ENCODE measurements around the gene SLC3A2. TPM values are rescaled to one million over a fixed set of nuclear protein-coding genes. Genes with fewer than 3 reads are reported as not detected.

The SLC3A2 gene
- total and polyA plus RNA-seq, 2 of the 13 experiments (the other 11 are each of a cell fraction or from before 2014, with no cell fraction given) = 213 to 226 TPM

DNA sequence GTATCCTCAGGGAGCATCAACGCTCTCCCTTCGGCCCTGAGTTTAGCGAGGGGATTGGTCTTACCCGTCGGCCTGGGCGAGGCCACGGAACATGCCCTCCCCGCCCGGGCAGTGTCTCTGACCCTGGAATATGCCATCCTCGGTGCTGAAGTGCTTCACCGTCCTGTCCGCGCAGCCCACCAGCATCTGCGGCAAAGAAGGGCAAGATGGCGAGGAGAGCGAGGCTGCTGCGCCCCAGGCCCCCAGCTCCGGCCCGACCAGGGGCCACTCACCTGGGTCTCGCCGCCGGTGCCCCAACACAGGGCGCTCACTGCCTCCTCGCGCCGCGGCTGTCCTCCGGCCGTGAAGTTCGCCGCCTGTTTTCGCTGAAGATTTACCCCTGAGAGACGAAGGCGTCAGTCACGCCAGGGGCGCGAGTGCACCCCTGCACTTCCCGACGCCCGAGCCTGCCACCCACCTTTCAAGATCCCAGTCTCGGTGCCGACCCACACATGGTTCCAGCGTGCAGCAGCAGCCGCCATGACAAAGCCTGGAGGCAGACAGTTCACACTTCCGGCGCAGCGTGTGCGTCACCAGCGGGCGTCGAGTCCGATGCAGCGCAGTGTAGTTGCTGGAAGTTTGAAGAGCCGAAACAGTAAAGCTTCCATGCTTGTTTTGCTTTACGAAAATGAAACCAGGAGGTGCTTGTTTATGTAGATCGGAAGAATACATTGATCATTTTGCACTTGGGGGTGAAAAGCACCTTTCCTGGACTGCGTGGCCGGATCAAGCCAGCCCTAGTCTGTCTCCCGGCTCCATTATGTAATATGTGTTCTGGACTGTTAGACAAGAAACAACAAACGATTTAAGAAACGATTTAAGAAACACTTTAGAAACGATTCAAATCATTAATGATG is 41.4 kb upstream of the SLC3A2 start, which contains the start of gene WDR74 (continued):
- TF ChIP-seq, protein P1, sequence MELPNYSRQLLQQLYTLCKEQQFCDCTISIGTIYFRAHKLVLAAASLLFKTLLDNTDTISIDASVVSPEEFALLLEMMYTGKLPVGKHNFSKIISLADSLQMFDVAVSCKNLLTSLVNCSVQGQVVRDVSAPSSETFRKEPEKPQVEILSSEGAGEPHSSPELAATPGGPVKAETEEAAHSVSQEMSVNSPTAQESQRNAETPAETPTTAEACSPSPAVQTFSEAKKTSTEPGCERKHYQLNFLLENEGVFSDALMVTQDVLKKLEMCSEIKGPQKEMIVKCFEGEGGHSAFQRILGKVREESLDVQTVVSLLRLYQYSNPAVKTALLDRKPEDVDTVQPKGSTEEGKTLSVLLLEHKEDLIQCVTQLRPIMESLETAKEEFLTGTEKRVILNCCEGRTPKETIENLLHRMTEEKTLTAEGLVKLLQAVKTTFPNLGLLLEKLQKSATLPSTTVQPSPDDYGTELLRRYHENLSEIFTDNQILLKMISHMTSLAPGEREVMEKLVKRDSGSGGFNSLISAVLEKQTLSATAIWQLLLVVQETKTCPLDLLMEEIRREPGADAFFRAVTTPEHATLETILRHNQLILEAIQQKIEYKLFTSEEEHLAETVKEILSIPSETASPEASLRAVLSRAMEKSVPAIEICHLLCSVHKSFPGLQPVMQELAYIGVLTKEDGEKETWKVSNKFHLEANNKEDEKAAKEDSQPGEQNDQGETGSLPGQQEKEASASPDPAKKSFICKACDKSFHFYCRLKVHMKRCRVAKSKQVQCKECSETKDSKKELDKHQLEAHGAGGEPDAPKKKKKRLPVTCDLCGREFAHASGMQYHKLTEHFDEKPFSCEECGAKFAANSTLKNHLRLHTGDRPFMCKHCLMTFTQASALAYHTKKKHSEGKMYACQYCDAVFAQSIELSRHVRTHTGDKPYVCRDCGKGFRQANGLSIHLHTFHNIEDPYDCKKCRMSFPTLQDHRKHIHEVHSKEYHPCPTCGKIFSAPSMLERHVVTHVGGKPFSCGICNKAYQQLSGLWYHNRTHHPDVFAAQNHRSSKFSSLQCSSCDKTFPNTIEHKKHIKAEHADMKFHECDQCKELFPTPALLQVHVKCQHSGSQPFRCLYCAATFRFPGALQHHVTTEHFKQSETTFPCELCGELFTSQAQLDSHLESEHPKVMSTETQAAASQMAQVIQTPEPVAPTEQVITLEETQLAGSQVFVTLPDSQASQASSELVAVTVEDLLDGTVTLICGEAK (IDR thresholded peaks at IDR 0.05) = no peak
- TF ChIP-seq, protein P1 (CRISPR knock-in tag; IDR thresholded peaks at IDR 0.05) = peak; percentile 93; the same call in 1 of the 2 replicates
- no peak for TF ChIP-seq RBAK (CRISPR knock-in tag; IDR thresholded peaks at IDR 0.05)
- TF ChIP-seq, protein P2, sequence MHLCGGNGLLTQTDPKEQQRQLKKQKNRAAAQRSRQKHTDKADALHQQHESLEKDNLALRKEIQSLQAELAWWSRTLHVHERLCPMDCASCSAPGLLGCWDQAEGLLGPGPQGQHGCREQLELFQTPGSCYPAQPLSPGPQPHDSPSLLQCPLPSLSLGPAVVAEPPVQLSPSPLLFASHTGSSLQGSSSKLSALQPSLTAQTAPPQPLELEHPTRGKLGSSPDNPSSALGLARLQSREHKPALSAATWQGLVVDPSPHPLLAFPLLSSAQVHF (CRISPR knock-in tag; IDR thresholded peaks at IDR 0.05) = 0 out of 2 replicates have a peak, but pooled peaks have one; percentile 47
- peak; percentile 98 for TF ChIP-seq CREB1 (IDR thresholded peaks at IDR 0.05)
- peak; percentile 100 for TF ChIP-seq CREB1 (CRISPR knock-in tag; IDR thresholded peaks at IDR 0.05)
- peak; percentile 51; the same call in 1 of the 2 replicates for TF ChIP-seq ZNF12 (CRISPR knock-in tag; IDR thresholded peaks at IDR 0.05)
- no peak for TF ChIP-seq KLF9 (CRISPR knock-in tag; IDR thresholded peaks at IDR 0.05; ENCODE audit: low read depth)
- TF ChIP-seq, protein P3, sequence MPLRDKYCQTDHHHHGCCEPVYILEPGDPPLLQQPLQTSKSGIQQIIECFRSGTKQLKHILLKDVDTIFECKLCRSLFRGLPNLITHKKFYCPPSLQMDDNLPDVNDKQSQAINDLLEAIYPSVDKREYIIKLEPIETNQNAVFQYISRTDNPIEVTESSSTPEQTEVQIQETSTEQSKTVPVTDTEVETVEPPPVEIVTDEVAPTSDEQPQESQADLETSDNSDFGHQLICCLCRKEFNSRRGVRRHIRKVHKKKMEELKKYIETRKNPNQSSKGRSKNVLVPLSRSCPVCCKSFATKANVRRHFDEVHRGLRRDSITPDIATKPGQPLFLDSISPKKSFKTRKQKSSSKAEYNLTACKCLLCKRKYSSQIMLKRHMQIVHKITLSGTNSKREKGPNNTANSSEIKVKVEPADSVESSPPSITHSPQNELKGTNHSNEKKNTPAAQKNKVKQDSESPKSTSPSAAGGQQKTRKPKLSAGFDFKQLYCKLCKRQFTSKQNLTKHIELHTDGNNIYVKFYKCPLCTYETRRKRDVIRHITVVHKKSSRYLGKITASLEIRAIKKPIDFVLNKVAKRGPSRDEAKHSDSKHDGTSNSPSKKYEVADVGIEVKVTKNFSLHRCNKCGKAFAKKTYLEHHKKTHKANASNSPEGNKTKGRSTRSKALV (CRISPR knock-in tag; IDR thresholded peaks at IDR 0.05) = peak; percentile 78
- no peak for TF ChIP-seq ZNF883 (CRISPR knock-in tag; IDR thresholded peaks at IDR 0.05; ENCODE audit: not compliant biosample characterization)
- TF ChIP-seq, protein P4, sequence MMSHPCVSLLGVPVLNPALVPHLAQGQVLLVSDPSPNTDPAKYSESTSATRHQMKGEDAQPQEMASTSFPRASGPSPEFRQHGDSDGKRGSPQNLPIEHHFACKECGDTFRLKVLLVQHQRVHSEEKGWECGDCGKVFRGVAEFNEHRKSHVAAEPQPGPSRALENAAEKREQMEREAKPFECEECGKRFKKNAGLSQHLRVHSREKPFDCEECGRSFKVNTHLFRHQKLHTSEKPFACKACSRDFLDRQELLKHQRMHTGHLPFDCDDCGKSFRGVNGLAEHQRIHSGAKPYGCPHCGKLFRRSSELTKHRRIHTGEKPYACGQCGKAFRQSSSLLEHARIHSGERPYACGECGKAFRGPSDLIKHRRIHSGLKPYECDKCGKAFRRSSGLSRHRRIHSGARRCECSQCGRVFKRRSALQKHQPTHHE (CRISPR knock-in tag; IDR thresholded peaks at IDR 0.05; ENCODE audit: borderline replicate concordance) = no peak
- TF ChIP-seq, protein P5, sequence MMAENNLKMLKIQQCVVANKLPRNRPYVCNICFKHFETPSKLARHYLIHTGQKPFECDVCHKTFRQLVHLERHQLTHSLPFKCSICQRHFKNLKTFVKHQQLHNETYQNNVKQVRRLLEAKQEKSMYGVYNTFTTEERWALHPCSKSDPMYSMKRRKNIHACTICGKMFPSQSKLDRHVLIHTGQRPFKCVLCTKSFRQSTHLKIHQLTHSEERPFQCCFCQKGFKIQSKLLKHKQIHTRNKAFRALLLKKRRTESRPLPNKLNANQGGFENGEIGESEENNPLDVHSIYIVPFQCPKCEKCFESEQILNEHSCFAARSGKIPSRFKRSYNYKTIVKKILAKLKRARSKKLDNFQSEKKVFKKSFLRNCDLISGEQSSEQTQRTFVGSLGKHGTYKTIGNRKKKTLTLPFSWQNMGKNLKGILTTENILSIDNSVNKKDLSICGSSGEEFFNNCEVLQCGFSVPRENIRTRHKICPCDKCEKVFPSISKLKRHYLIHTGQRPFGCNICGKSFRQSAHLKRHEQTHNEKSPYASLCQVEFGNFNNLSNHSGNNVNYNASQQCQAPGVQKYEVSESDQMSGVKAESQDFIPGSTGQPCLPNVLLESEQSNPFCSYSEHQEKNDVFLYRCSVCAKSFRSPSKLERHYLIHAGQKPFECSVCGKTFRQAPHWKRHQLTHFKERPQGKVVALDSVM (CRISPR knock-in tag; IDR thresholded peaks at IDR 0.05) = no peak
- TF ChIP-seq HOXD1 (CRISPR knock-in tag; IDR thresholded peaks at IDR 0.05) = 0 out of 2 replicates have a peak, but pooled peaks have one; percentile 19
